ENCODE measurements around the gene SLC30A7.
"Not testable (repeated sequence)": the region's sequence is repeated elsewhere in the genome, so short reads cannot be mapped to it uniquely, and the experiment has no call there.

The SLC30A7 gene, protein sequence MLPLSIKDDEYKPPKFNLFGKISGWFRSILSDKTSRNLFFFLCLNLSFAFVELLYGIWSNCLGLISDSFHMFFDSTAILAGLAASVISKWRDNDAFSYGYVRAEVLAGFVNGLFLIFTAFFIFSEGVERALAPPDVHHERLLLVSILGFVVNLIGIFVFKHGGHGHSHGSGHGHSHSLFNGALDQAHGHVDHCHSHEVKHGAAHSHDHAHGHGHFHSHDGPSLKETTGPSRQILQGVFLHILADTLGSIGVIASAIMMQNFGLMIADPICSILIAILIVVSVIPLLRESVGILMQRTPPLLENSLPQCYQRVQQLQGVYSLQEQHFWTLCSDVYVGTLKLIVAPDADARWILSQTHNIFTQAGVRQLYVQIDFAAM

DNA sequence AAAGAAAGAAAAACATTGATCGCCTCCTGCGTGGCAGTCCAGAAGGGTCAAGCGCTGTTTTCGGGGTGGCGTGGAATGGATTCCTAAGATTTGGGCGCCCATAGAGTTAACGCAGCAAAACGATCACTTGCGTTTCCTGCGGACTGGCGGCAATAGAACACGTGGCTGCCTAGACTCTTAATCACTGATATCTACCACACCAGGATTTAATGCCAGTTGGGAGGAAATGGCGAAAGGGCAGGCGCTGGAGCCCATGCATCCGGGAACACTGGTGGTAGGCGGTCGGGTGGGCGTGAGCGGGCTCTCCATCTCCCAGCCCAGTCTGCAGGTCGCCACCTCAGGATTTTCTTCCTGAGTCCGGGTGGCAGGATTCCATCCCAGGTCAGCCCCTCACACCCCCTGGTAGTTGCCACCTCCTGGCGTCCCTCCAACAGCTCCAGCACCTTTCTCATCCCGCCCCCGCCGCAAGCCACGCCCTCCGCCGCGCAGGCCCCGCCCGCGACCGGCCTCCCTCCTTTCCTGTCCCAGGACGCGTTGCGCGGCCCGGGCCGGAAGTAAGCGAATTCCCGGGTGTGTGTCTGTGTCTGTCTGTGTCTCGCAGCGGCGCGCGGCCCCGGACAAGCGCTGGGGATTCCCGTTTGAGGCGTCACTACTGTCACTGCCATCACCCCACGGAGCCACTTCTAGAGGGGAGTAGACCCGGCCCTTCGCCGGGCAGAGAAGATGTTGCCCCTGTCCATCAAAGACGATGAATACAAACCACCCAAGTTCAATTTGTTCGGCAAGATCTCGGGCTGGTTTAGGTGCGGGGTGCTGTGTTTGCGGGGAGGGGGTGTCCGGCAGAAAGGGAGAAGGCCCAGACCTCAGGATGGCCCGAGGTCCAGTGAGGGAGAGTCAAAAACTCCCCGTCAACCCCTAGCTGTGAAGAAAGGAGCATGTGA lies at the start of gene SLC30A7:
SLC30A7 (plus strand) TSS at position 551 of the 941 bp plus-strand sequence; CDS start at position 724, 173 bp downstream.
- DNase-seq (ENCODE audit: low read depth, low spot score) = peak; percentile 92

DNA sequence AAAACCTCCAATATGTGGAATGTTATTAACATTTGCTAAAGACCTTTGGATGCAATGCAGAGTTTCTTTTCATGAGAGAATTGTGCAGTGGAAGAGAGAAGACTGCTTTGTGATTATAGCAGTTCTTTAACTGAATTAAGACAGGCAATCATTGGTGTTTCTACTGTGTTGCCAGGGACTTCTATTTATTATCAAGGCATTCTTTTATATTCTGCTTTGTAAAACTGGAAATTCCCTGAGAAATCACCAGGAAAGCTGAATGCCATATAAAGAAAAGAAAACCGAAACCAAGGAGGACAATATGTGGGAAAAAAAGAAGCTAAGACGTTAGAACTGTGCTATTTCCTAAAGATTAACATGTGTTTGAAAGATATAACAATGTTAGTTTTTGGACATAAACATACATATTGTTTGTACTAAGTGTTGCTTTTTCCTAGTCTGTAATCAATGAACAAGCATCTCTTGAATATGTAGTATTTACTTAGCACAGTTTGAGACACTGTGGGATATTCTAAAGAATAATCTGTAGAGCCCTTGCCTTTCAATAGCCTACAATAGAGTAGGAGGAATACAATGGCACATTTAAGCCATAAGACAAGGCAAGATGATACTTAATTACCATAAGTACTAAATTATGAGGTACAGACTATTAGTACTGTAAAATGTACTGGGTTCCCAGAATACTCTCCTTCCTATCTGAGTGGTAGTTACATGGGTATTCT lies 48.4 kb upstream of the SLC30A7 start:
- DNase-seq (ENCODE audit: low read depth, low spot score) = no peak

DNA sequence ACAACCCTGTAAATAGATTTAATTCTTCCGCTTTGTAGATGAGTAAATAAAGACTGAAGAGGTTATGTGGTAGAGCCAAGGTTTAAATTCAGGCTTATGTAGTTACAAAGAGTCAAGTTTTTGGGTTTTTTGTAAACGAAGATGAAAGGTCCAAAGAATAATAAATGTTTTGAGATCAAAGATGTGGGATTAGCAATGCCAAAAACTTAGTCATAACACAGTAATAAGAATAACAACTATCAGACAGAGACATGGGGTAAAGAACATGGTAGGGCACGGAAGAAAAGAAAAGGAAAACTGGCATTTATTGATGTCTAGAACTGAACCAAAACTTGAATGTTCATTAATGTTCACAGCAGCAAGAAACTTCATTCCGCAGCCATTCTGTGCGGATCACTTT lies 44.2 kb upstream of the SLC30A7 start:
- no peak for DNase-seq (ENCODE audit: low read depth, low spot score)

DNA sequence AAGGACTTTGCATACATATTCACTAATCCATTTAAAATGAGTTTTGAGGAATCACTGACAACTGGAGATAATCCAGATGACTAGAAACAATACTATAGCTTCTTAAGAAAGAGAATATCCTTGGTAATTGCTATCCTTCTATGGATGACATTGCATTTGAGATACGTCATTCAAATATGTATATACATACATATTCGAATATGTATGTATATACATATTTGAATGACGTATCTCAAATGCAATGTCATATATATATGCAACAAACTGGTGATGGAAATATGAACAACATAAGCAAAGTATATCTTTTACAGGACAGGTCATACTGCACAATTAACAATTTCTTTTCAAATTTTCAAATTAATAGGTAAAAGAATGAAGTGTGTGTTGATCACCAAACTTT lies 42.9 kb upstream of the SLC30A7 start:
- no peak for DNase-seq (ENCODE audit: low read depth, low spot score)

DNA sequence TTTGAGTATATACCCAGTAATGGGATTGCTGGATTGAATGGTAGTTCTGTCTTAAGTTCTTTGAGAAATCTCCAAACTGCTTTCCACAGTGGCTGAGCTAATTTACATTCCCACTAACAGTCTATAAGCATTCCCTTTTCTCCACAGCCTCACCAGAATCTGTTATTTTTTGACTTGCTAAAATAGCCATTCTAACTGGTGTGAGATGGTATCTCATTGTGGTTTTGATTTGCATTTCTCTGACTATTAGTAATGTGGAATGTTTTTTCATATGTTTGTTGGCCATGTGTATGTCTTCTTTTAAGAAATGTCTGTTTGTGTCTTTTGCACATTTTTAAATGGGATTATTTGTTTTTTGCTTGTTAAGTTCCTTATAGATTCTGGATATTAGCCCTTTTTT lies 40.8 kb upstream of the SLC30A7 start:
- not testable (repeated sequence) for DNase-seq (ENCODE audit: low read depth, low spot score)

DNA sequence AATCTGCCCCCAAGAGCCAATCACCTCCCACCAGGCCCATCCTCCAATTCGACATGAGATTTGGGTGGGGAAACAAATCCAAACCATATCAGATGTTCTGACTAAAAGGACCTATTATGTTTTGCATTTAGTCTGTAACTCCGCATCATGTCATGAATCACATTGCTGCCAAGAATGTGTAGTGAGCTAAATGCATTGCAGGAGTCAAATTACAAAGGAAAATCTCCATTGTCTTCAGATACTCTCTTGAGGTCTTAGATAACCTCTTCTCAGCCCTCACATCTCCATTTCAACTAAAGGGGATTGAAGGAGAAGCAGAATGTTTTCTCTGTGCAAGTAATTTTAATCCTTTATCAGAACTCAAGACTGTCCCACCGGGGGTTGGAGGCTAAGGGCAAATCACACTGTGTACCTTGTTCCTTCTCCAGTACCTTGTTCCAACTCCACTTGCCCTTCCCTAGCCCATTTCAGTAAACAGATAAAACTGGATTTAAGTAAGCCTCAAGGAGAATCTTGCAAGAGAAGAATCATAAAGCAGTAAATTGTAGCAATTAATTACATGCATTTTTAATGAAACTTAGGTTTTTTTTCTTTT lies 35.4 kb upstream of the SLC30A7 start:
- DNase-seq (ENCODE audit: low read depth, low spot score) = no peak

DNA sequence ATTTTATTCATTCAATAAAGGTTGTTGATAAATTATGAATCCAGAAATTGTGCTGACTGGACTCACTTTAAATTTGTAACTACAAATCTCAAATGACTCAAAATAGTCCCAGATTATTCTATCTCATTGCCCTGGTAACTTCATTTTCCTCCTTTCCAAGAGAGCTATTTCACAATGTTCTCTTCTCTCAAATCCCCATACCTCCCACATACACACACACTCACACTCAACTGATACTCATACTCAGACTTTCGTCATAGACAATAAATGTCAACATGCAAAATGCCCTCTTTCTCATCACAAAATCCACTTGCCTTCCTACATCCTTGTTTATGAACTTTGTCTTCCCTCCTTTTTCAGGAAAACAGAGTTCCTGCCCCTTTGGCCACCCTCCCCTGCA lies 34.5 kb upstream of the SLC30A7 start:
- DNase-seq (ENCODE audit: low read depth, low spot score) = no peak

DNA sequence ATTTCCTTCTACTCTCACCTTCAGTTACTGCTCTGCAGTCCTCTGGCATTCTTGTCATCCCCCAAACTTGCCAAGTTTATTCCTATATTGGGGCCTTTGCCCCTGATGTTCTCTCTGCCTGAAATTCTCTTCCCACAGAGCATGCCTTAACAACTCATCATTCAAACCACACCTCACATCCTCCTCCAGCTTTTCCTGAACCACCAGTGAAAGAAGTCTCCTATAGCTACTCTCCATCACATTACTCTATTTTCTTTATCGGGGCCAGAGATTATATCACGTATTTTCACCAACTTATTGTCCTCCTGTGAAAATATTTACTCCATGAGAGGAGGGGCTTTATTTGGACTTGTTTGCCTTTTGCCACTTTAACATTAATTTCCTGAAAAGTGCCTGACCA lies 33.3 kb upstream of the SLC30A7 start:
- no peak for DNase-seq (ENCODE audit: low read depth, low spot score)

DNA sequence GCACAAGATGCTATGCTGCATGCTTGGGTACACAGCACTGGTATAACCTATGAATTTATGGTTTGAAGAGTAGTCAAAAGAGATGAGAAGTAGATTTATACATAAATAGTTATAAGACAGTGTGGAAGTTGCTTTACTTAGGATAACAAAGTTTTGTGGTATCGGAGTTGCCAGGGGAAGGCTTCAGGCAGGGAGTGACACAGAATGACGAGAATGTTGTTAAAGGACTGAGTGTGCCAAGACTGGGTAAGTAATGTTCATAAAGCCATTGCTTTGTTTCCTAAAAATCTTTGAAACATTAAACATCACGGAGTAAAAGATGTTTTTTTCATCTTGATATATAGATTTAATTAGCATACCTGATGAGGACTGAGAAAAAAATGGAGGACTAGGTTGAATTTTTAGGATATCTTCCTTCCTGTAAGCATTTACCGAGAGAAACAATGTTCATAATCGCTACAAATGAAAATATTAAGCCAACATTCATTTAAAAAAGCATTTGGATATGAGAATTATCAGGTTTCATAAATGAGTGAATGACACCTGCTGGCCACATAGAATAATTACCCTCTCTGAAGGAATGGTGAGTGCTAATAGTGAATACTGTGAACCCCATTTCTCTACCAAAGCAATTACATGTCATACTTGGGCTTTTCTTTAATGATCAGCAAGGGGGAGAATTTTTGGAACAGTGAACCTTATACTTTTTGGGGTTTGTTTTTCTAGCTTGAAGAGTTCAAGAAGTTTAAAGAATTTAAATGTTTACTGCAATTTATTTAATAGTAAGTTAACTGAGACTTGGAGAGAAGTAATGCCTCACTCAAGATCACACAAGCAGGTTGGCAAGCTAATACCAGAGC lies 29.6 kb upstream of the SLC30A7 start:
- DNase-seq (ENCODE audit: low read depth, low spot score) = no peak

DNA sequence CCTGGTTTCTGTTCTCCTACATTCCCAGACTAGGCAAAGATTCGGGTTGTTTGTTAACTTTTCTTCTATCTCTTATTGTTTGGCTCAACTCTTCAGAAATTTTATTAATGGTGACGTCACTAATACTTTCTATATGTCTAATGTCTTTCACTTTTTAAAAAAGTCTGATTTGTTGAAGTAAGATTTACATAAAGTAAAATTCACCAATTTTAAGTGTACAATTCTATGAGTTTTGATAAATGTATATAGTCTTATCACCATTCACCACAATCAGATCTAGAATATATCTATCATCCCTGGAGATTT lies 29.0 kb upstream of the SLC30A7 start:
- no peak for DNase-seq (ENCODE audit: low read depth, low spot score)

DNA sequence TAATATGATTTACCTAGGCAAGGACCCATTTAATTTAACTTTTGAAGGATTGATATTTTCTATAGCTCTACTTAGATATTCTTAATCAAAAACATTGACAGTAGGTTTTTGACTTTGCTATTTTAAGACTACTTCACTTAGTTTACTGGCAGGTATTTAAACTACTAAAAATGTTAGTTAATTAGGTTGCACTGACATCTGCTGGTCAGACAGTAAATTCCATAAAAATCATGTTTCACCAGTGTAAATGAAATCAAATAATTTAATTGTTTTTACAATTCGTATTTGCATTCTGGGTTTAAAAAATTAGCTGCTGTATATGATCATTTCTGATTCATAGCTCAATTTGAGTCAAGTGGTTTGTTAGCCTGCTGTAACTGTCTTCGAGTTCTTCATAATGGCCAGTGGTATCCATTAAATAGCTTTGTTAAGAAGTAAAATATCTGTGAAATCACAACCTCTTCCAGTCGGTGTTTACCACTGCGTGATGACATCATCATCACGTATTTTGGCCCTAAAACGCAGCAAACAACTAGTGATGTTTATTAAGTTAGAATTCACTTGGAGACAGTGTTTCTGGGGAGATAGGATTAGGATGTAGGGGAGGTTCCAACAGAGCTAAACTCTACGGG lies 27.4 kb upstream of the SLC30A7 start:
- DNase-seq (ENCODE audit: low read depth, low spot score) = no peak

DNA sequence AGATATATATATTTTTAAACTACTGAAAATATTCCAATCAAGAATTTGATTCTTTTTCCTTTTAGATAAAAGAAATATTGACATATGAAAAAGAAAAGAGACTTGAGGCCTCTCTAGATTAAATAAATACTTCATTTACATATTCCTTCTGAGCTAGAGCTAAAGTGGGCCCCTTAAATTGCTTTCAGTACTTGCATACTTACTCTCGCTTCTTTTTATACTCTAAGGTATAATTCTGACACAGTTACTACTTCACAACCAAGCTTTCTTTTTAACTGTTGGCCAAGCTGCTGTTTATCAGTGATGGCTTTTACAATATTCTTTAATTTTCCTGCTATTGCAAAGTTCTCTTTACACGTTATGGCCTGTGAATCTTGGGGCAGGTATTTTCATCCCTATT lies 25.9 kb upstream of the SLC30A7 start:
- no peak for DNase-seq (ENCODE audit: low read depth, low spot score)

DNA sequence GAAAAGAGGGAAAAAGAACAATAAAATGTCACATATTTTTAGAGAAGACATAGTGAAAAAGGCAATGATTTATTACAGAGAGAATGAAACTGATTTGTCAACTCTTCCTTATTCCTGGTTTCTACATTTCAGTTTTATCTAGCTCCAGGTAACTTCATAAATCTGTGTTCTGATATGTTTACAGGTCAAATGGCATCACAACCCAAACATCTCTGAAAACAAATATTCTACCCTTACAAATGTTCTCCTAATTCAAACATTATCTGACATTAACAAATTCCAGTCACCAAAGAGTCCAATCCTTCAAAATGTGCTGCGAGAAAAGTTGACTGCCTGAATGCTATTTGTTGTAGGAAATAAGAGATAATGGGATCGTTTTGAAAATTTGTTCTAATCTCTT lies 21.5 kb upstream of the SLC30A7 start:
- no peak for DNase-seq (ENCODE audit: low read depth, low spot score)

DNA sequence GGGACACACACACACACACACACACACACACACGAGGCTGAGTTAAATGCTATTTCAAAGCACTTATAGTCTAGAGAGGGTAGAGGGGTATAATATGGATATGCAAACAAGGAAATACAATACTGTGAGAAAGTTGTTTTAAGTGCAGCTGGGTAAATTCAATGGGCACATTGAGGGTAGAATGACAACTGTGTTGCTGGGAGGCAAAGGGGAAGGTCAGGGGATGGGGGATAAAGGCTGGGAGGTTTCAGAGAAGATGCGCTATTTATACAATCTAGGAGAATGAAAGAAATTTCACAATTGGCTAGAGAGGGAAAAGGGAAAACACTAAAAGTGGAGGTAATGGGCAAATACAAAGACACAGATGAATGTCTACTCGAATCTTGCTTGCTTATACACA lies 20.7 kb upstream of the SLC30A7 start:
- no peak for DNase-seq (ENCODE audit: low read depth, low spot score)

DNA sequence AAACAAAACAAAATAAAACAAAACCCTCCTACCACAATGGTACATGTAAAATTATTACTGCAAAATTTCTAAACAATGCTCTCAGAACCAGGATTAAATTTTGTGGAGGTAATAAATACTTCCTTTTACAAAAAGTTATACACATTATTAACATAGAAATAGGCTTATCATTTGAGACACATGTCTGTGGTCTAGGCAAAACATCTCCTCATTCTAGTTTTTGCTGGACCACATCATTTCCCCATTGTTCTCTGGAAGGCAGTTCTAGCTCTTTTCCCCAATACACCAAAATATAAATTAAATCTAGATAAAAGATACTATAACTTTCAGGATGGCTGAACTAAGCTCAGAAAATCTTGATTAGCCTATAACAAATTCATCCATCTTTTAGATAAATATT lies 19.6 kb upstream of the SLC30A7 start:
- no peak for DNase-seq (ENCODE audit: low read depth, low spot score)

DNA sequence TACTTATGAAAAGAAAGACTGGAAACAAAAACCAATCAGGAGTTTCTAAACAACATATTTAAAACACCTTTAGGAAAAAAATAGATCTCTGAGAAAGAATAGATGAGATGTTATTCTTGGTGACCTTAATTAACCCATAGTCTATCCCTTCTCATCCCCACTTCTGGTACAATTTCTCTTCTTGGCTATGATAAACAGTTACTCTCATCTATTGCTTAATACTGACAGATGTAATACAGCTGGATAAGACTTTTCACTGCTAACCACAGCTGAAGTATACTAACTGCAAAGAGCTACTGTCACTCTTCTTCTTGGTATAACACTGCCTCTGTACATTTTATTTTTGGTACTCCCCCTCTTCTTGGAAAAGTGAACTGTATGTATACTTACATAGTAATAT lies 16.5 kb upstream of the SLC30A7 start:
- no peak for DNase-seq (ENCODE audit: low read depth, low spot score)

DNA sequence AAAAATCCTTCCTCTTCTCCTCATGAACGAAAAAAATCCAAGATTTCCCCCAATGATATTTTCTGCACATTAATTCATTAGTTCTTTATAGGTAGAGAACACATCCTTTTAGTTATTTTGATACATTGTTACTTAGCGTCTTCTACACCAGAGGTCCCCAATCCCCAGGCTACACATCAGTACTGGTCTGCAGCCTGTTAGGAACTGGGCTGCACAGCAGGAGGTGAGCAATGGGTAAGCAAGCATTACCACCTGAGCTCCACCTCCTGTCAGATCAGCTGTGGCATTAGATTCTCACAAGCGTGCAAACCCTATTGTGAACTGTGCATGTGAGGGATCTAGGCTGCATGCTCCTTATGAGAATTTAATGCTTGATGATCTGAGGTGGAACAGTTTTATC lies 14.2 kb upstream of the SLC30A7 start:
- no peak for DNase-seq (ENCODE audit: low read depth, low spot score)

DNA sequence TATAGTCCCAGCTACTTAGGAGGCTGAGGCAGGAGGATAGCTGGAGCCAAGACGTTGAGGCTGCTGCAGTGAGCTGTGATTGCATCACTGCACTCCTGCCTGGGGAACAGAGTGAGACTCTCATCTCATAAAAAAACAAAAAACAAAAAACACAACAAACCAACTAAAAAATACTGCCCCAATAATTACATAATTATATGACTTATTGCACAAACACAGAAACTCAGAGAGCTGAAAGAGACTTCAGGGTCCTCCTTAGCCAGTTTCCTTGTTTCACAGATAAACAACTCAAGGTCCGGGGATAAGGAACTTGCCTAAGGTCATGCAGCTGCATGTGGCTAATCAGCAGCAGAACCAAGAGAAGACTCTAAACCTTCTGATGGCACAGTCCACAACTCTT lies 13.2 kb upstream of the SLC30A7 start:
- no peak for DNase-seq (ENCODE audit: low read depth, low spot score)

DNA sequence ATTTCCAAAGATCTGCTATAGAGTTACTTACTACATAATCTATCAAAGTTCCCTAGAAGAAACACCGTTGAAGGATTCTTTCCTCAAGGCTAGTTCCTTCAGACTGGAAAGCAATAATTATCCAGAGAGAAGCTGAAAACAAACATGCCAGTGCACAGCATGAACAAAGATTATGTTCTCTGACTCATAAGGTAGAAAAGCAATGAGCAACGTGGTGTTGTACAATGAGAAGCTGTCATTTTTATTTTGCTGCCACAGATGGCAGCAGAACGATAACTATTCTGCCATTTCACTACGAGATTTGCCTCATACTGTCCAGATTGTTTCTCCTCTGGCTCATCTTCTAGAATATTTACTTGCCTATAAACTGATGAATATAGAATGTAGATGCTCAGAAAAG lies 11.9 kb upstream of the SLC30A7 start:
- no peak for DNase-seq (ENCODE audit: low read depth, low spot score)

DNA sequence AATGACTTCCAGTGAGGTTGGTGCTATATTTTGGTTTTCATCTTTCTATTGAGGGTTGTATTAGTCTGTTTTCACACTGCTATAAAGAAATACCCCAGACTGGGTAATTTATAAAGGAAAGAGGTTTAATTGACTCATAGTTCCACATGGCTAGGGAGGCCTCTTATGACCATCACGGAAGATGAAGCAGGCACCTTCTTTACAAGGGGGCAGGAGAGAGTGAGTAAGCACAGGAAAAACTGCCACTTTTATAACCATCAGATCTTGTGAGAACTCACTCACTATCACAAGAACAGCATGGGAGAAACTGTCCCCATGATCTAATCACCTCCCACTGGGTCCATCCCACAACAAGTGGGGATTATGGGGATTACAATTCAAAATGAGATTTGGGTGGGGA lies 6.9 kb upstream of the SLC30A7 start:
- not testable (repeated sequence) for DNase-seq (ENCODE audit: low read depth, low spot score)

All from activated naive CD8-positive, alpha-beta T cell treated with anti-CD3 and anti-CD28 coated beads, Interleukin-2, amount 50 U/mL, for 16 hours (primary cell).